GM18907 (cell line): Measurements from ENCODE around the gene IL12RB1.

Source experiments
- ATAC-seq: cut with Tn5 transposase; IDR thresholded peaks from one replicate; pipeline ENCODE4 v1.9.1; 2021; ENCODE audit warnings: mild to moderate bottlenecking, moderate library complexity; ENCODE audit not compliant: unreplicated experiment

Gene IL12RB1

GRCh38 chr19:18090545-18091216 is 3.9 kb upstream of the IL12RB1 start:
- no peak for ATAC-seq

DNA sequence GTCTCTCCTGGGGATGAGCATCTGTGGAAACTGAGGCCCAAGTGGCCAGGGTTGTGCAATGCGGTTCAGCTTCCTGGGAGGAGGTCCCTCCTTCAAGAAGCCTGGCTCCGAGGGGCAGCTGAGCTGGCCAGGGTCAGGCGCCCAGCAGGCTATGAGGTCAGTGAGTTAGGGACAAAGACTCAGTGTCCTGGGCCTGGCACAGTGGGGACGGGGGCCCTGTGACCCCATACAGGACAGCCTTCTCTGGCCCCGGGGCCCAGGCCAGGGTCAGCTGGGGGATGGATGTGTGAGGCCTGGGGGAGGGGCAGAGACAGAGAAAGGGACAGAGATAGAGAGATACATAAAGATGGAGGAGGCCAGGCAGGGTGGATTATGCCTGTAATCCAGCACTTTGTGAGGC is 3.0 kb upstream of the IL12RB1 start:
- no peak for ATAC-seq

DNA sequence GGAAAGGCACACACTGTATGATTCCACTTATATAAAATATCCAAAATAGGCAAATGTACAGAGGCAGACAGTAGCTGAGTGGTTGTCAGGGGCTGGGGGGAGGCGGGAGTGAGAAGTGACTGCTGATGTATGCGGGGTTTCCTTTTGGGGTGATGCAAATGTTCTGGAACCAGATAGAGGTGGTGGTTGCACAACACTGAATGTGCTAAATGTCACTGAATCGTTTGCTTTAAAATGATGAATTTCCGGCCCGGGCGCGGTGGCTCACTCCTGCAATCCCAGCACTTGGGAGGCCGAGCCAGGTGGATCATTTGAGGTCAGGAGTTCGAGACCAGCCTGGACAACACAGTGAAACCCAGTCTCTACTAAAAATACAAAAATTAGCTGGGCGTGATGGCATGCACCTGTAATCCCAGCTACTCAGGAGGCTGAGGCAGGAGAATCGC is 2.4 kb upstream of the IL12RB1 start:
- peak; percentile 45 for ATAC-seq

GRCh38 chr19:18085702-18086457 is 854 bp downstream of the IL12RB1 start:
- no peak for ATAC-seq

GRCh38 chr19:18083929-18084684 is 2.6 kb downstream of the IL12RB1 start:
- ATAC-seq = no peak

DNA sequence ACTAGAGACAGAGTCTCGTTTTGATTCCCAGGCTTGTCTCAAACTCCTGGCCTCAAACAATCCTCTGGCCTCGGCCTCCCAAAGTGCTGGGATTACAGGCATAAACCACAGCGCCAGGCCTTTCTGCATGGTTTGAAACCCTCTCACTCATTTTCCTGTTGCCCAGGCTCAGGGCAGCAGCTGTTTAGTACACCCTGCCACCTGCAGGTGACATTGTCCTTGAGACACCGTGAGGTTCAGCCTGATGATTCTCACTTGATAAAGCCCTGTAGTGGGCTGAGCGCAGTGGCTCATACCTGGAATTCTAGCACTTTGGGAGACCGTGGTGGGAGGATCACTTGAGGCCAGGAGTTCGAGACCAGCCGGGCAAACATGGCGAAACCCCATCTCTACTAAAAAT is 12.5 kb downstream of the IL12RB1 start:
- ATAC-seq = no peak

- no peak for ATAC-seq
Observed at GRCh38 chr19:18073197-18073596, 13.5 kb downstream of the IL12RB1 start.

- no peak for ATAC-seq
Observed at GRCh38 chr19:18072335-18072734, 14.4 kb downstream of the IL12RB1 start.

- ATAC-seq = no peak
Observed at GRCh38 chr19:18070181-18070580, 16.6 kb downstream of the IL12RB1 start.

- no peak for ATAC-seq
Observed at GRCh38 chr19:18069383-18069782, 17.4 kb downstream of the IL12RB1 start.

GRCh38 chr19:18068395-18068794 is 18.3 kb downstream of the IL12RB1 start:
- no peak for ATAC-seq

GRCh38 chr19:18065173-18065495 is 21.6 kb downstream of the IL12RB1 start:
- no peak for ATAC-seq

- no peak for ATAC-seq
Observed at GRCh38 chr19:18063463-18063862, 23.3 kb downstream of the IL12RB1 start.

GRCh38 chr19:18062028-18062427 is 24.7 kb downstream of the IL12RB1 start:
- ATAC-seq = no peak

DNA sequence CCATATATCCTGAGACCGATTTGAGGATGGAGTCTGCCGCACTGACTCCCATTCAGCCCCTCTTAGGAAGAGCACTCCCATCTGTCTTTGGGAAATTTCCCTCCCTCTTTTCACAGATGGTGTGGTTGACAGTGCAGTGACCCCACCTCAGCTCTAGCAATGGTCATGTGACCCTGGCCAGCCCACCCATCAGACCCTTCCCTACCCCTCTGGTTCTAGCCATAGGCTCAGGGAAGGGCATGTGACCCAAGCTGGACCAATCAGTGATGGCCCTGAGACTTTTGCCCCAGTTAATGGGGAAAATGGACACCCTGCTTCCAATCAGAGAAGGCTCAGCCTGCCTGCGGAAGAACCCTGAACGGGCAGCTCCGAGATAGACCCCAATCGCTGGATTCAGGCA is 26.3 kb downstream of the IL12RB1 start:
- no peak for ATAC-seq

DNA sequence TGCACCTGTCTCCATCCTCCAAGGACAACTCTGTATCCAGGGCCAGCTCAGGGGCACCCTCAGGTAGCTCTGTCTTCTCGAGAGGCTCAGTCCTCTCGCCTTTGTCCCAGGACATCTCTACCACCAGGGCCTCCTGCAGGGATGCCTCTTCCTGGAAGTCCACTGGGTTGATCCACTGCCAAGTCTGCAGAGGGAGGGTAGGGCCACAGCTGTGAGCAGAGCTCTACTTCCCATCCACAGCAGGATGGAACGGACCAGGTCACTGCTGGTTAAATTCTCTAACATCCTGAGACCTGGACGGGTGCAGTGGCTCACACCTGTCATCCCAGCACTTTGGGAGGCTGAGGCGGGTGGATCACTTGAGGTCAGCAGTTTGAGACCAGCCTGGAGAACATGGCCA is 26.8 kb downstream of the IL12RB1 start:
- ATAC-seq = no peak

DNA sequence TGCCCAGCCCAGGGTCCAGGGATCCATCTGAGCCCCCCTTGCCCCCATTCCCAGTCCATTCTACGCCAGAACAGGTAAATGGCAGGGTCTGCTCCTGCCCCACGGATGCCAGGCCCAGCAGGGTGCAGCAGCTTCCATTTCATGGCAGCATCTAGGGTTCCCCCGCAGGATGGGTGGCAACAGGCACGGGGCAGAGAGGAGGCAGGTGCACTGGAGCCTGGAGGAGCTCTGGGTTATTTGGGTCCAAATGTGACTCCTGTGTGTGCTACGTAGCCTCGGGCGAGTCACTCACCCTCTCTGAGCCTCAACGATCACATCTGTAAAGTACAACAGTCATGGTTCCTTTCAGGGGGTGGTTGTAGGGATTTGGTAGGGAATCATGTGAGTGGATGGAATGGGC is 27.4 kb downstream of the IL12RB1 start:
- ATAC-seq = no peak

DNA sequence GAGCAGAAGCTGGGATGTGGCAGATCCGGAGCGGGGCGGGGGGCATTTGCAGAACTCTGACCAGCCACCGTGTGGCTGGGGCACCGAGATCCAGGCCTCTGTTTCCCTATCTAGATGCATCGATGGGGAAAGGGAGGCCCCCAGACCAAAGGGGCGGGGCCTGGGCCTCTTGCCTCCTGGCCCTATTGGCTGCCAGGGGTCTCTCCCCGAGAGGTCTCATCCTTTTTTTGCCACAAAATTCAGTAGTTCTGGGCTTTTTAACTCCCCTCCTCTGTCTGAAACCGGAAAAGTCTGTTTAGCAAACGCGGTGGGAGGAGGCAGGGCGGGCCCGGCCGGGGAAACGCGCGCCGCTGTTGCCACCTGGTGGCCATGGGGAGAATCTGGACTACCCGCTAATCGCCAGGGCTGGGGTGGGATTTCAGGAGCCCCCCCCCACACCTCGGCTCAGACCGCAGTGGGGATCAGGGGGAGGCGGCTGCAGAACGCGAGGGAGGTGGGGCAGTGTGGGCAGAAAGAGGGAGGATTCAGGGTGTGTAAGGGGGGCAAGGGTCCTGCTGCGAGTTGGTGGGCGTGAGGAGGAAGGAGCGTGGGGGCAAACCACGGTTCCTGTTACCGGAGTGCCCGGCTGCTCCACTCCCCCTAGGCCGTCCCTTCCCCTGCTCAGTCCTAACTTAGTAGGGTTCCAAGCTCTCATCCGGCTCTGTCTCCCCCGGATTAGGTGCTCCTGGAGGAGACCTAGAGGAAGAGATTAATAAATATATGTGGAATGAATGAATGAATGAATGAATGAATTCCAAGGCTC is 28.3 kb downstream of the IL12RB1 start:
- peak; percentile 59 for ATAC-seq

DNA sequence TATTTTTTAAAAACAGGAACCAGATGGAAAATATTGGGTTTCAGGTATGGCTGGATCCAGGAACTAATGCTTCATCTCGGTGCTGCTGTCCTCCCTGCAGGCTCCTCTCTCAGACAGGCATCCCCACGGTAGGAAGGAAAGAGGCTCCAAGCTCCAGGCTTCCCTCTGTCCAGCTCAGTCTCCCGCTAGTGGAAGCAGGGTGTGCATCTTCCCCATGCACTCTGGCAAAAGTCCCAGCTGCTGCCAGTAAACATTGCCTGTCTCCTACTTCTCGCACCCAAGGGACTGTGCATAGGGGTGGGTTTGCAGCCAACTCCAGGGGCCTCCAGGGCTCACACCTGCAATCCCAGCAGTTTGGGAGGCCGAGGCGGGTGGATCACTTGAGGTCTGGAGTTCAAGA is 29.2 kb downstream of the IL12RB1 start:
- ATAC-seq = no peak

DNA sequence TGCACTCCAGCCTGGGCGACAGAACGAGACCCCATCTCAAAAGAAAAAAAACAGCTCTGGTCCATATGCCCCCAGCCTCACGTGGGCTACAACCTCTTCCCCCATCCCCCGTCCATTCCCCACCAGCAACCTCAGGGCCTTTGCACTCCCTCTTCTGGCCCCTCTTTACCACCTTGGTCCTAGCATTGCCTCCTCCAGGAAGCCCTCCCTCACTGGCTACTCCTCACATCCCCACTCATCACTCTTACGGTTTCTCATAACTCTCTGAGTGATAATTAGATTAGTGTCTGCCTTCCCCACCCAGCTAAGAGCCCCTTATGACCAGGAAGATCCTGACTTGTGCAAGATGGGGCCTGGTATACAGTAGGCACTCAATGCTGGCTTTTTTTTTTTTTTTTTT is 30.8 kb downstream of the IL12RB1 start:
- no peak for ATAC-seq

GRCh38 chr19:18053576-18054219 is 33.0 kb downstream of the IL12RB1 start:
- no peak for ATAC-seq
